Loucy (cell line): Measurements from ENCODE around the gene CTDSPL.
"Not testable (repeated sequence)": the region's sequence is repeated elsewhere in the genome, so short reads cannot be mapped to it uniquely, and the experiment has no call there.

Experiments used
- H2AFZ ChIP-seq: fragments of 200-600 bp; sonication (generic); 2 replicates; pipeline ENCODE4 v1.6.0; 2016; ENCODE audit warnings: antibody characterized with exemption, mild to moderate bottlenecking, low read length, moderate library complexity
- H3F3A ChIP-seq: fragments of 200-600 bp; 2 replicates; pipeline ENCODE4 v1.6.0; 2016; ENCODE audit warnings: antibody characterized with exemption, low read depth, mild to moderate bottlenecking
- H3K27me3 ChIP-seq: fragments of 200-600 bp; sonication (generic); 2 replicates; pipeline ENCODE4 v1.6.1; 2014; ENCODE audit warnings: low read length, mild to moderate bottlenecking; ENCODE audit not compliant: insufficient read depth, poor library complexity, severe bottlenecking
- H3K36me3 ChIP-seq: fragments of 200-600 bp; sonication (generic); 2 replicates; pipeline ENCODE4 v1.6.1; 2016; ENCODE audit warnings: low read length; ENCODE audit not compliant: insufficient read depth
- H3K4me1 ChIP-seq: fragments of 200-600 bp; sonication (generic); 2 replicates; pipeline ENCODE4 v1.5.1; 2014; ENCODE audit warnings: low read length, mild to moderate bottlenecking; ENCODE audit not compliant: insufficient read depth, poor library complexity, severe bottlenecking
- H3K4me2 ChIP-seq: fragments of 200-600 bp; sonication (generic); 2 replicates; pipeline ENCODE4 v1.6.0; 2014; ENCODE audit warnings: antibody characterized with exemption, low read length, low read depth, mild to moderate bottlenecking; ENCODE audit not compliant: poor library complexity, severe bottlenecking
- H3K4me3 ChIP-seq: fragments of 200-600 bp; sonication (generic); 2 replicates; pipeline ENCODE4 v1.5.1; 2014; ENCODE audit warnings: low read length, mild to moderate bottlenecking, mixed read lengths; ENCODE audit not compliant: poor library complexity, severe bottlenecking
- H3K79me2 ChIP-seq: fragments of 200-600 bp; sonication (generic); 2 replicates; pipeline ENCODE4 v1.6.1; 2014; ENCODE audit warnings: low read length; ENCODE audit not compliant: insufficient read depth
- H3K9ac ChIP-seq: fragments of 200-600 bp; sonication (generic); 2 replicates; pipeline ENCODE4 v1.6.0; 2014; ENCODE audit warnings: mild to moderate bottlenecking, low read depth, low read length, moderate library complexity; ENCODE audit not compliant: poor library complexity, severe bottlenecking
- H3K9me2 ChIP-seq: fragments of 200-600 bp; sonication (generic); replicated peaks from 2 replicates; pipeline ENCODE4 v1.6.1; 2016; ENCODE audit warnings: low read depth, low read length, mixed read lengths
- H3K9me3 ChIP-seq: fragments of 200-600 bp; sonication (generic); 2 replicates; pipeline ENCODE4 v1.6.1; 2014; ENCODE audit warnings: mild to moderate bottlenecking, antibody characterized with exemption, low read length, low read depth; ENCODE audit not compliant: insufficient read depth
- H4K20me1 ChIP-seq: fragments of 200-600 bp; sonication (generic); 2 replicates; pipeline ENCODE4 v1.6.0; 2014; ENCODE audit warnings: antibody characterized with exemption, low read length, mild to moderate bottlenecking; ENCODE audit not compliant: insufficient read depth, poor library complexity, severe bottlenecking
- CTCF ChIP-seq: fragments of 200-600 bp; sonication (generic); conservative IDR thresholded peaks from 2 replicates; pipeline ENCODE4 v1.5.1; 2014; ENCODE audit warnings: mild to moderate bottlenecking, antibody characterized with exemption, low read length
- EZH2phosphoT487 ChIP-seq: fragments of 200-600 bp; IDR thresholded peaks from 2 replicates; pipeline ENCODE4 v1.6.1; 2018; ENCODE audit warnings: antibody characterized with exemption, mild to moderate bottlenecking, moderate library complexity, borderline replicate concordance

Gene CTDSPL

DNA sequence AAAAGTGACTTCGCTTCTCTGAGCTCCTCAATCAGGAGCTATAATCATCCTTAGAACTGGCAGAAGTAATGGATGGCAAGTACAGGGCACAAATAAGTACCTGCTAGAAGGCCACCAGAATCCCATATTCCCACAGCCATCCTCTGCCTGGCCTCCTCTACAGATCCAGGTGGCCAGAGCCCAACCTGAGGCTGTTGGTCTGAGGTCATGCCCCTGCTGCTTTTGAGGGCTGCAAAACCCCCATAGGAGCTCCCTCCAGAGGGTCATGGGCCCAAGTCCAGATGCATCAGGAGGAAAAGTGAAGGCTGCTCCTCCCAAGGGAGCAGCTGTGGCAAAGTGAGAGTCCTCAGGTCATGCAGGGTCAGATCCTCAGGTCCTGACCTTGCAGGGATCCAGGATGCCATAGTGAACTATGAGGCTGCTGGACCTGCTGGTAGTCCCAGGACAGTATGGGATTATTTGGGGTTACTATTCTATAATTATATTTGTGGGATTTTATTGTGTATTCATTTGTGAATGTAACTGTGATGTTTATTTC is 170.7 kb downstream of the CTDSPL start:
- TF ChIP-seq CTCF, result no peak
- no peak for TF ChIP-seq EZH2phosphoT487
- Histone ChIP-seq H3K27me3 (no peaks in the 10 kb centered on the region), H3K9ac (no peak overlapping the region), H4K20me1 (no peaks in the 10 kb centered on the region), H3K4me3 (no peak overlapping the region), H3K9me2 (no peaks in the 10 kb centered on the region), H3K36me3 (no peaks in the 10 kb centered on the region), H3F3A (no peaks in the 10 kb centered on the region), H2AFZ (no peak overlapping the region), H3K4me1 (no peaks in the 10 kb centered on the region), H3K4me2 (no peak overlapping the region), H3K79me2 (no peaks in the 10 kb centered on the region), H3K9me3 (no peaks in the 10 kb centered on the region)

DNA sequence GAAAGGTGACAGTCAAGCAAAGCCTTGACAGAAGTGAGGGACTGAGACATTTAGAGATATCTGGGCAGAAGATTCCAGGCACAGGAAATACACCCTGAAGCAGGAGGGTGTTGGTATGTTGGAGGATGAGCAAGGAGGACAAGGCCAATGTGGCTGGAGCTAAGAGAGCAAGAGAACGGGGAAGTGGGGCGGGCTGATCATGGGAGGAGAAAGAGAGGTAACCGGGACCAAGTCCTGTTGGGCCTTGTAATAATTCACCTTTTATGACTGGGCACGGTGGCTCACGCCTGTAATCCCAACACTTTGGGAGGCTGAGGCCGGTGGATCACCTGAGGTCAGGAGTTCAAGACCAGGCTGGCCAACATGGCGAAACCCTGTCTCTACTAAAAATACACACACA is 171.9 kb downstream of the CTDSPL start:
- H3K27me3 ChIP-seq, H3K36me3 ChIP-seq, H3K4me3 ChIP-seq, H4K20me1 ChIP-seq, H3F3A ChIP-seq, H3K9ac ChIP-seq, H3K9me2 ChIP-seq, H3K79me2 ChIP-seq, H3K4me1 ChIP-seq, H3K4me2 ChIP-seq, H3K9me3 ChIP-seq, H2AFZ ChIP-seq: not testable (repeated sequence)
